ENCODE results near the gene TBR1. TPM values are rescaled to one million over a fixed set of nuclear protein-coding genes. Genes with fewer than 3 reads are reported as not detected.

TBR1 gene
- total RNA-seq = not detected in 2 replicates

GRCh38 chr2:161415987-161416707 lies at the start of gene TBR1:
Gene TBR1 (plus strand): TSS chr2:161416297. CDS start chr2:161416411, 114 bp downstream.

Other genes with a start within 250 kb of the TBR1 start
- 34.0 and 45.9 TPM in 2 replicates for gene PSMD14, start 107.9 kb upstream of the TBR1 start, total RNA-seq
- not detected in 2 replicates for gene SLC4A10, start 208.1 kb downstream of the TBR1 start, total RNA-seq

Measured in pericardium fibroblast (primary cell).